CD4-positive, alpha-beta memory T cell (primary cell): Measurements from ENCODE around the gene F2R. TPM values are rescaled to one million over a fixed set of nuclear protein-coding genes. Genes with fewer than 3 reads are reported as not detected.
A peak's percentile ranks its signal among the peaks of the same experiment; 100 is the strongest.

Source experiments
- CTCF ChIA-PET: fragments of 350-600 bp; sonication (Branson Sonifier 250); formaldehyde crosslinking; loops from one replicate; lab custom pipeline; 2021; ENCODE audit warnings: inconsistent platforms; ENCODE audit not compliant: partially characterized antibody; lab: Charles Lee
- POLR2A ChIA-PET: fragments of 350-600 bp; sonication (Branson Sonifier 250); formaldehyde crosslinking; loops from one replicate; lab custom pipeline; 2021; ENCODE audit not compliant: partially characterized antibody; lab: Charles Lee
- DNase-seq, 5 donors: peaks; one replicate each; pipeline versions ENCODE4 v3.0.0 to v3.0.0-alpha.2; 2020 to 2022; ENCODE audit warnings: mixed read lengths in 1 of 5
- H3K27ac ChIP-seq: one replicate; pipeline ENCODE4 v1.7.0; 2013; ENCODE audit warnings: low read depth, low read length
- H3K27me3 ChIP-seq: 2 replicates; pipeline ENCODE4 v1.7.0; 2013; ENCODE audit warnings: mild to moderate bottlenecking, low read length, moderate library complexity; ENCODE audit not compliant: insufficient read depth
- H3K36me3 ChIP-seq: 2 replicates; pipeline ENCODE4 v1.7.0; 2013; ENCODE audit warnings: mild to moderate bottlenecking, low read length, moderate library complexity; ENCODE audit not compliant: insufficient read depth
- H3K4me1 ChIP-seq: 2 replicates; pipeline ENCODE4 v1.7.0; 2013; ENCODE audit warnings: mild to moderate bottlenecking, low read length, moderate library complexity; ENCODE audit not compliant: insufficient read depth
- H3K4me3 ChIP-seq, 2 donors: one replicate each; pipeline ENCODE4 v1.7.0; 2013; ENCODE audit warnings: low read length in 2 of 2, mild to moderate bottlenecking in 1 of 2
- H3K9me3 ChIP-seq, 2 donors: one replicate each; pipeline ENCODE4 v1.7.0; 2013; ENCODE audit warnings: low read length in 2 of 2, control low read depth in 1 of 2; ENCODE audit not compliant: control insufficient read depth in 1 of 2
- H3K27ac Mint-ChIP-seq, 7 donors: one replicate each; pipeline ENCODE4 v1.8.0; 2020 to 2021; ENCODE audit warnings: mixed read lengths in 7 of 7, mild to moderate bottlenecking in 6 of 7, inconsistent platforms in 3 of 7, moderate library complexity in 3 of 7
- H3K27me3 Mint-ChIP-seq, 2 donors: one replicate each; pipeline ENCODE4 v1.8.0; 2020 to 2021; ENCODE audit warnings: mixed read lengths in 2 of 2
- H3K36me3 Mint-ChIP-seq, 2 donors: one replicate each; pipeline ENCODE4 v1.8.0; 2020 to 2021; ENCODE audit warnings: mixed read lengths in 2 of 2, inconsistent platforms in 1 of 2, mild to moderate bottlenecking in 1 of 2
- H3K4me1 Mint-ChIP-seq, 4 donors: one replicate each; pipeline ENCODE4 v1.8.0; 2020 to 2021; ENCODE audit warnings: mixed read lengths in 4 of 4, mild to moderate bottlenecking in 1 of 4
- H3K4me3 Mint-ChIP-seq, 8 donors: one replicate each; pipeline ENCODE4 v1.8.0; 2020 to 2021; ENCODE audit warnings: mixed read lengths in 8 of 8, mild to moderate bottlenecking in 7 of 8, moderate library complexity in 6 of 8, inconsistent platforms in 3 of 8
- H3K9me3 Mint-ChIP-seq, 8 donors: one replicate each; pipeline ENCODE4 v1.8.0; 2020 to 2021; ENCODE audit warnings: mixed read lengths in 8 of 8, mild to moderate bottlenecking in 5 of 8, inconsistent platforms in 3 of 8, moderate library complexity in 1 of 8
- intact Hi-C: fragments of 100-400 bp; cut with micrococcal nuclease; formaldehyde crosslinking; loops from one replicate; pipeline ENCODE4 v1.15.1; 2023
- polyA plus RNA-seq, 2 donors: library from polyadenylated mRNA; unstranded; fragments of 300-500 nt; fragmentation: Illumina TruSeq; gene quantifications; one replicate each; pipeline ENCODE4 v1.2.3, GENCODE V29; 2021
- total RNA-seq, 2 experiments: library from RNA; stranded (reverse); gene quantifications; one replicate each; pipeline ENCODE4 v1.2.3, GENCODE V29; 2021

F2R gene
- total and polyA plus RNA-seq, 4 experiments from 2014 or later = 6.7 to 14.6 (median 10.7) TPM

- Mint-ChIP-seq H3K4me1 (no peaks in the 10 kb centered on the region), H3K27ac (no peak overlapping the region), H3K9me3 (no peaks in the 10 kb centered on the region), H3K4me3 (no peak overlapping the region), H3K36me3 (peaks cover 45 to 51% of the 10 kb centered on the region in 2 donors), H3K27me3 (no peaks in the 10 kb centered on the region)
- Histone ChIP-seq H3K4me3 (no peak overlapping the region), H3K36me3 (peaks cover 26% of the 10 kb centered on the region), H3K27ac (no peak overlapping the region), H3K27me3 (no peaks in the 10 kb centered on the region), H3K4me1 (no peaks in the 10 kb centered on the region), H3K9me3 (no peaks in the 10 kb centered on the region)
- no peak for DNase-seq
- ChIA-PET POLR2A (no interaction called here), CTCF (interaction anchor here (1.3 to 3.3 kb wide), 3 partner anchors 13 to 71 kb away, joined by 3 to 35 read pairs (median 3); no protein-coding TSS in a partner anchor)
- intact Hi-C loops = no loop called here
Observed at GRCh38 chr5:76704131-76704663, 11.7 kb upstream of the F2R start.

- Histone ChIP-seq H3K4me1 (no peaks in the 10 kb centered on the region), H3K36me3 (peaks cover 17% of the 10 kb centered on the region), H3K4me3 (no peak overlapping the region), H3K27me3 (no peaks in the 10 kb centered on the region), H3K9me3 (no peaks in the 10 kb centered on the region), H3K27ac (no peak overlapping the region)
- Mint-ChIP-seq H3K27ac (no peak overlapping the region), H3K9me3 (no peaks in the 10 kb centered on the region), H3K36me3 (peaks cover 38 to 44% of the 10 kb centered on the region in 2 donors), H3K27me3 (no peaks in the 10 kb centered on the region), H3K4me1 (peaks cover 0 to 3% (median 1%) of the 10 kb centered on the region in 4 donors), H3K4me3 (no peak overlapping the region)
- DNase-seq = no peak
- POLR2A ChIA-PET = interaction anchor here (1.0 to 1.1 kb wide), 2 partner anchors 13 to 34 kb away, joined by 3 to 4 read pairs; no protein-coding TSS in a partner anchor
- CTCF ChIA-PET = interaction anchor here (0.9 to 3.3 kb wide), 2 partner anchors 22 to 69 kb away, joined by 3 to 35 read pairs; no protein-coding TSS in a partner anchor
- intact Hi-C loops = no loop called here
Observed at GRCh38 chr5:76705574-76705973, 10.4 kb upstream of the F2R start.

GRCh38 chr5:76709762-76710161 lies 6.2 kb upstream of the F2R start:
- Histone ChIP-seq H3K4me1 (peaks cover 7% of the 10 kb centered on the region), H3K27ac (no peak overlapping the region), H3K27me3 (no peaks in the 10 kb centered on the region), H3K9me3 (no peaks in the 10 kb centered on the region), H3K36me3 (no peaks in the 10 kb centered on the region), H3K4me3 (no peak overlapping the region)
- Mint-ChIP-seq H3K4me1 (peaks cover 12 to 23% (median 15%) of the 10 kb centered on the region in 4 donors), H3K4me3 (no peak overlapping the region), H3K9me3 (no peaks in the 10 kb centered on the region), H3K36me3 (peaks cover 9 to 19% of the 10 kb centered on the region in 2 donors), H3K27ac (no peak overlapping the region), H3K27me3 (peaks cover 0 to 3% of the 10 kb centered on the region in 2 donors)
- no peak for DNase-seq
- CTCF ChIA-PET = interaction anchor here (1.5 to 3.8 kb wide), 2 partner anchors 30 to 65 kb away, joined by 5 to 28 read pairs; no protein-coding TSS in a partner anchor
- intact Hi-C loops = no loop called here
- POLR2A ChIA-PET = no interaction called here

- Mint-ChIP-seq H3K36me3 (peaks cover 1 to 13% of the 10 kb centered on the region in 2 donors), H3K27ac (peak overlapping the region in 1 of 7 donors; percentile 35), H3K4me1 (peaks cover 12 to 32% (median 18%) of the 10 kb centered on the region in 4 donors), H3K9me3 (no peaks in the 10 kb centered on the region), H3K27me3 (peaks cover 0 to 3% of the 10 kb centered on the region in 2 donors), H3K4me3 (peak overlapping the region in 1 of 8 donors; percentile 40)
- H3K27ac ChIP-seq = no peak overlapping the region
- H3K4me3 ChIP-seq = no peak overlapping the region
- ChIA-PET CTCF (interaction anchor here (1.5 to 3.8 kb wide), 2 partner anchors 28 to 64 kb away, joined by 5 to 28 read pairs; no protein-coding TSS in a partner anchor), POLR2A (interaction anchor here (1.0 kb wide), 2 partner anchors 16 to 22 kb away, joined by 3 read pairs; no protein-coding TSS in a partner anchor)
- H3K36me3 ChIP-seq = no peaks in the 10 kb centered on the region
- intact Hi-C loops = no loop called here
- H3K4me1 ChIP-seq = peaks cover 15% of the 10 kb centered on the region
- no peaks in the 10 kb centered on the region for H3K9me3 ChIP-seq
- no peak for DNase-seq
- no peaks in the 10 kb centered on the region for H3K27me3 ChIP-seq
Observed at GRCh38 chr5:76710991-76711390, 4.9 kb upstream of the F2R start.

GRCh38 chr5:76714751-76715485 lies 1.0 kb upstream of the F2R start:
- Mint-ChIP-seq H3K36me3 (no peaks in the 10 kb centered on the region), H3K27ac (peak overlapping the region in 6 of 7 donors; percentile 17 to 72 (median 50)), H3K4me3 (peak overlapping the region; percentile 67 to 90 (median 86)), H3K27me3 (peaks cover 0 to 7% of the 10 kb centered on the region in 2 donors), H3K4me1 (peaks cover 18 to 49% (median 27%) of the 10 kb centered on the region in 4 donors), H3K9me3 (no peaks in the 10 kb centered on the region)
- Histone ChIP-seq H3K4me1 (peaks cover 26% of the 10 kb centered on the region), H3K9me3 (no peaks in the 10 kb centered on the region), H3K27ac (no peak overlapping the region), H3K4me3 (peak overlapping the region in 1 of 2 donors; percentile 75), H3K36me3 (no peaks in the 10 kb centered on the region), H3K27me3 (no peaks in the 10 kb centered on the region)
- ChIA-PET POLR2A (interaction anchor here (1.7 to 5.0 kb wide), 3 partner anchors 18 to 60 kb away, joined by 14 to 41 read pairs (median 23); no protein-coding TSS in a partner anchor), CTCF (interaction anchor here (0.6 to 7.1 kb wide), 6 partner anchors 24 to 767 kb away, joined by 3 to 95 read pairs (median 3); no protein-coding TSS in a partner anchor)
- intact Hi-C loops = no loop called here
- peak in 3 of 5 donors; percentile 5 to 42 (median 7) for DNase-seq

GRCh38 chr5:76715486-76715735 lies 515 bp upstream of the F2R start:
- peak overlapping the region; percentile 67 to 90 (median 86) for H3K4me3 Mint-ChIP-seq
- POLR2A ChIA-PET = interaction anchor here (1.7 to 5.0 kb wide), 3 partner anchors 18 to 60 kb away, joined by 14 to 41 read pairs (median 23); no protein-coding TSS in a partner anchor
- Histone ChIP-seq H3K4me3 (peak overlapping the region in 1 of 2 donors; percentile 75), H3K9me3 (no peaks in the 10 kb centered on the region), H3K36me3 (no peaks in the 10 kb centered on the region), H3K4me1 (peaks cover 26% of the 10 kb centered on the region), H3K27ac (peak overlapping the region; percentile 51), H3K27me3 (no peaks in the 10 kb centered on the region)
- H3K4me1 Mint-ChIP-seq = peaks cover 18 to 48% (median 27%) of the 10 kb centered on the region in 4 donors
- no peaks in the 10 kb centered on the region for H3K9me3 Mint-ChIP-seq
- no peaks in the 10 kb centered on the region for H3K36me3 Mint-ChIP-seq
- peaks cover 0 to 7% of the 10 kb centered on the region in 2 donors for H3K27me3 Mint-ChIP-seq
- CTCF ChIA-PET = interaction anchor here (0.6 to 7.1 kb wide), 5 partner anchors 23 to 766 kb away, joined by 3 to 95 read pairs (median 3); no protein-coding TSS in a partner anchor
- H3K27ac Mint-ChIP-seq = peak overlapping the region in 5 of 7 donors; percentile 6 to 72 (median 35)
- intact Hi-C loops = no loop called here
- peak in 2 of 5 donors; percentile 19 to 26 for DNase-seq
